ENCODE measurements around the gene FZD7. TPM values are rescaled to one million over a fixed set of nuclear protein-coding genes. Genes with fewer than 3 reads are reported as not detected.

Gene FZD7
- total and polyA plus RNA-seq, 2 donors, result 69.5 to 92.2 TPM

DNA sequence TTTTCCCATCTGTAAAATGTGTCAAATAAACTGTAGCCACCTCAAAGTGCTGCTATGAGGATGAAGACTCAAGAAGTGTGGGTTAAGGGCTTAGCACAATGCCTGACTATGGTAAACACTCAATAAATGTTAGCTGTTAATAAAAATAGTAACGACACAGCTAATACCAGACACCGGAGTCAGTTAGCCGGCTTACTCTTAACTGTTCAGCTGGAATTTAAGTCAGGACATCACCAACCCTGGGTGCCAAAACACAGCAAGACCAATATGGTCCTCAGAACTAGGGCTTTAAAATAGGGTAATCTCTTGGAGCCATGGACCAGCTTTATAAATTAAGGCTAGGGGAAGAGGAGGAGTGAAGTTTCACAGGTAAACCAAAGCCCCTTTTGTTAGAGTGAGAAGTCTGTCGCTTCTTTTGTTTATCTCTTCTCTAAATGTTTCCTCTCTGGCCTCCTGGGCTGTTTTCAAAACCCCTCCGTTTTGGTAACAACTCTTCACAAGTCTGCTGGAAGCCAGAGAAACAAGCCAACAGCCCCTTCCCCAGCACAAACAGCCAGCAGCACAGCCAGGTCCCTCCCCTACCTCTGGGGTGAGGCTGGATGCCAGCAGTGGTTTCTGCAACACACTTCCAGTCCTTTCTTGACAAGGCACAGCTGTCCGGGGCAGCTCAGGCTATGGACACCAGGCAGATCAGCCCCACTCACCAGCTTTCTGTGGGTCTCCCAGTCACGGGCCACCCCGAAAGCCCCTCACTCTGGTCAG lies 13.8 kb upstream of the FZD7 start:
- Histone ChIP-seq H3K27ac (ENCODE audit: low read depth) (no peak overlapping the region), H3K4me1 (ENCODE audit: insufficient read depth) (no peaks in the 10 kb centered on the region), H3K36me3 (ENCODE audit: insufficient read depth) (no peaks in the 10 kb centered on the region), H3K4me3 (ENCODE audit: low read depth, low read length) (no peak overlapping the region)
- WGBS, result 29% methylated on average over 8 of the region's 8 CpGs
- DNase-seq (ENCODE audit: extremely low spot score), result no peak

DNA sequence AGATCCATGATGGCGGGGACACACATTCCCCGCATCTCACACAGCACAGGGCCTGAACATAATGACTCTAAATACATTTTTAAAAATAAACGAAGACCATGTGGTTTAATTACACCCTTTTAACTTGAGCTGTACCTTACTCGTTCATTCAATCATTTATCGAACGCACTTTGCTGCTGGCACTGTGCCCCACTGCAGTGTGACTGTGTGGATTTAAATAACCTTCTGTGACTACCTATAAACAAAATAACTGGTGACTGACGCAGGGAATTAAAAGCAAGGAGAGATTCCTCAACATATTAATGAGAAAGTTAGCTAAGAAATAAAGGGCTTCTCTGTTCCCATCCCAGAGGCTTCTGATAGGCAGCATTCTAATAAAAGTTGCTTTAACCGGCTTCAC lies 10.9 kb upstream of the FZD7 start:
- no peak overlapping the region for H3K4me3 ChIP-seq (ENCODE audit: low read depth, low read length)
- no peak for DNase-seq (ENCODE audit: extremely low spot score)
- H3K27ac ChIP-seq (ENCODE audit: low read depth), result no peak overlapping the region
- WGBS, result 77% methylated on average over 8 of the region's 8 CpGs
- no peaks in the 10 kb centered on the region for H3K36me3 ChIP-seq (ENCODE audit: insufficient read depth)
- no peaks in the 10 kb centered on the region for H3K4me1 ChIP-seq (ENCODE audit: insufficient read depth)

DNA sequence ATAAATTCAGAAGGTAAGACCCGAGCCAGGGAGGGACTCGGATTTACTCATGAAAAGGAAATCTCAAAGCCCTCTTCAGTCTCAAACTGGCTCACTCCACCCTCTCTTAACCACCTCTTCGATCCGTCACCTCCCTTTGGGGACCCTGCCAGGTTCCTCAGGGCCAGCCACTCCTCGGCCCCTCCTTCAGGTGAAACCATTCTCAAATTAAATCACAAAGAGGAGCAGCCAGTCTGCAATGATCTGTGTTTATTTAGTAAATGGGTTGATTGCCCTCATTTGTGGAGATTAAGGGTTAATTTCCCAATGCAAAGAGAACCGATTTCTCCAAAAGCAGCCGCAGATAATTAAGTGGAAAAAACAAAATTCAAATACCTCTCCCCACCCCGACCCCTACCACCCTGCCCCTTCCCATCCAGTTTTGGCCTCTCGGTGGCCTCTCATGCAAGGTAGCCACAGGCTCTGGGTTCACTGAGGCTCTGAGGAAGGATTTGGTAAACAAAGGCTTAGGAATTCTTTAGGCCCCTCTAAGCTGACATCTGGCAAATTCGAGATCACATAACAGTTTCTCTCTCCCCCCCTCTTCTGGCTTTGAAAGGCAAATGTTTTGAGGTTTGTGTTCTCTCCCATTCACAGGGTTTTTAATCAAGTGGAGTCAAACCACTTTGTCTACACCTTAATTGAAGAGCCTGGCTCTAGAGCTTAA lies 10.3 kb upstream of the FZD7 start:
- H3K4me3 ChIP-seq (ENCODE audit: low read depth, low read length), result no peak overlapping the region
- H3K27ac ChIP-seq (ENCODE audit: low read depth), result no peak overlapping the region
- no peaks in the 10 kb centered on the region for H3K4me1 ChIP-seq (ENCODE audit: insufficient read depth)
- DNase-seq (ENCODE audit: extremely low spot score), result no peak
- no peaks in the 10 kb centered on the region for H3K36me3 ChIP-seq (ENCODE audit: insufficient read depth)
- WGBS, result 67% methylated on average over 10 of the region's 10 CpGs

DNA sequence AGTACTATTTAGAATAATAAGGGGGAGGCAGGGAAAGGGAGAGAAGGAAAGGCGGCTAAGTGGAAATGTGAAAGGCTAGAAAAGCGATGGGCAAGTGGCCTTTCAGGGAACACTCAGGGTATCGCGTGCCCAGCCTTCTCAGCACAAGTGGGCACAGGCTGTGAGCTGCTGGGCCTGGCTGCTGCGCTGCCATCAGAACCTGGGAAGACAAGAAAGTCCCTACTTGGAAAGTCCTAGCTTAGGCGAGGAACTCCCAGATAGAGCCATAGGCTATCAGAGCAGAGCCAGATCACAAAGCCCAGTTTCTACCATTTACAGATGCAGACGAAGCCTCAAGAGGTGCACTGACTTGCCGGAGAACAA lies 9.8 kb upstream of the FZD7 start:
- Histone ChIP-seq H3K4me1 (ENCODE audit: insufficient read depth) (no peaks in the 10 kb centered on the region), H3K27ac (ENCODE audit: low read depth) (no peak overlapping the region), H3K36me3 (ENCODE audit: insufficient read depth) (no peaks in the 10 kb centered on the region), H3K4me3 (ENCODE audit: low read depth, low read length) (no peak overlapping the region)
- 92% methylated on average over 8 of the region's 8 CpGs for WGBS
- no peak for DNase-seq (ENCODE audit: extremely low spot score)

DNA sequence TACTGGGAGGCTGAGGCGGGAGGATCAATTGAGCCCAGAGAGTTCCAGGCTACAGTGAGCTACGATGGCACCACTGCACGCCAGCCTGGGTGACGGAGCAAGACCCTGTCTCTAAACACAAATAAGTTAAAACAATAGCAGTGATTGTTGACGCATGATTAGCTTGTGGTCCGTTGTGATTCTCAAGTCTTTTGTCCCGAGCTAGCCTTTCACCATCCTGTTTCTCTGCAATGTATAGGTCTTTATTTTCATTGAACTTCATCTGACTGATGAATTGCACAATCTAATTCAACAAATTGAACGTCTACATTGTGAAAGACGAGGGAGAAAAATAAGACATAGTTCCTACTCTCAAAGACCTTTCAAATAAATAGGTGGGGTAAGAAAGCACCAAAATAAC lies 8.8 kb upstream of the FZD7 start:
- Histone ChIP-seq H3K4me1 (ENCODE audit: insufficient read depth) (no peaks in the 10 kb centered on the region), H3K36me3 (ENCODE audit: insufficient read depth) (no peaks in the 10 kb centered on the region), H3K27ac (ENCODE audit: low read depth) (no peak overlapping the region), H3K4me3 (ENCODE audit: low read depth, low read length) (no peak overlapping the region)
- 93% methylated on average over 9 of the region's 9 CpGs for WGBS
- no peak for DNase-seq (ENCODE audit: extremely low spot score)

DNA sequence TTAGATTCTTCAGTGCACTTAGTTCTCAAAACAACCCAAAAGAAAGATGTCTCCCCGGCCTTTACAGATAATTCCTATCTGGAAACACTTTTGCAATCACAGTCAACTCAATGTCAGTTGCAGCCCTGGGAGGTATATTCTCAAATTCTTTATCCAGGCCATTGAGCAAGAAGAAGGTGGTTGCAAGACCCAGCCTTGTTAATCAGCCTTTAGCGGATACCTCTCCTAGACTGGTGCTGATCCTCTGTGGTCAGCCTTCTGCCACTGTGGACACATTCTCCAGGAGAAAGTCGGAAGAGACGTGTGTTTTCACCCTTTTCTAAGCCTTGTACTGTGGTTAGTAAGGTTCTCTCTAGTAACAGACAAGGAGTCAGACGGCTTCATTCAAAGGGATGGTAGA lies 7.8 kb upstream of the FZD7 start:
- Histone ChIP-seq H3K27ac (ENCODE audit: low read depth) (no peak overlapping the region), H3K4me3 (ENCODE audit: low read depth, low read length) (no peak overlapping the region), H3K4me1 (ENCODE audit: insufficient read depth) (no peaks in the 10 kb centered on the region), H3K36me3 (ENCODE audit: insufficient read depth) (no peaks in the 10 kb centered on the region)
- no peak for DNase-seq (ENCODE audit: extremely low spot score)
- 93% methylated on average over 5 of the region's 5 CpGs for WGBS

DNA sequence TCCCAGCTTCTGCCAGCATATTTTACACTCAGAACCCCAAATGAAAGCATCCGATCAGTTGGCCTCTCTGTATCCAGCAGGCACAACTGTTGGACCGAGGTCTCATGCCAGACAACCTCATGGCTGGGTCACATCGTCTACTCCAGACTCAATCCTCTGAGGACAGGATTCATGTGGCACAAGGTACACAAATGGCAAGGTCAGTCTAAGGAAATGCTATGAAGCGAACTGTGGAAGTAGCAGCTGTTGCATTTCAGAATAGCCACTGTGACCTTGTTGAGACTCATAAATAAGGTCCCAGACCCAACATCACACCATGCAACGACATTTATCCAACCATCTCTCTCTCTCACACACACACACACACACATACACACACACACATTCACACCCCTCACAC lies 7.1 kb upstream of the FZD7 start:
- WGBS, result 90% methylated on average over 5 of the region's 5 CpGs
- H3K27ac ChIP-seq (ENCODE audit: low read depth), result no peak overlapping the region
- DNase-seq (ENCODE audit: extremely low spot score), result no peak
- H3K4me3 ChIP-seq (ENCODE audit: low read depth, low read length), result no peak overlapping the region
- H3K4me1 ChIP-seq (ENCODE audit: insufficient read depth), result no peaks in the 10 kb centered on the region
- no peaks in the 10 kb centered on the region for H3K36me3 ChIP-seq (ENCODE audit: insufficient read depth)

DNA sequence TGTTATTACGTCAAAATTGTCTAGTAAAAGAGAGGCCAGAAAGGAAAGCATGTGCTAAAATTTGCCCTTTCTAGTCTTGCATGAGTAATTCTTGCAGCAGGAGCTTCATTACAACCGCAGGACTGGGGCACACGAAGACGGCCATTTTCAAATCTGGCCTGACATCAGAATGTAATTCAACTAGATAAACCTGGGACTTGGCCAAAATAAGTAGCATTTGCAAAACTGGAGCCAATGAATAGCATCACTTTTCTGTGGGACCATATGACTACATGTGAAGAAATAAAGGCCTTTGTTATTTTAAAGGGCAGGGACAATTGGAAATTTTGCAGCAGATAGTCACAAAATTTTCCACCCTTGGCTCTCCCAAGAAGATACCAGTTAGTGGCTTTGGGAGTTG lies 3.0 kb upstream of the FZD7 start:
- H3K4me1 ChIP-seq (ENCODE audit: insufficient read depth), result no peaks in the 10 kb centered on the region
- no peak overlapping the region for H3K27ac ChIP-seq (ENCODE audit: low read depth)
- no peak for DNase-seq (ENCODE audit: extremely low spot score)
- no peak overlapping the region for H3K4me3 ChIP-seq (ENCODE audit: low read depth, low read length)
- 53% methylated on average over 4 of the region's 4 CpGs for WGBS
- H3K36me3 ChIP-seq (ENCODE audit: insufficient read depth), result no peaks in the 10 kb centered on the region

DNA sequence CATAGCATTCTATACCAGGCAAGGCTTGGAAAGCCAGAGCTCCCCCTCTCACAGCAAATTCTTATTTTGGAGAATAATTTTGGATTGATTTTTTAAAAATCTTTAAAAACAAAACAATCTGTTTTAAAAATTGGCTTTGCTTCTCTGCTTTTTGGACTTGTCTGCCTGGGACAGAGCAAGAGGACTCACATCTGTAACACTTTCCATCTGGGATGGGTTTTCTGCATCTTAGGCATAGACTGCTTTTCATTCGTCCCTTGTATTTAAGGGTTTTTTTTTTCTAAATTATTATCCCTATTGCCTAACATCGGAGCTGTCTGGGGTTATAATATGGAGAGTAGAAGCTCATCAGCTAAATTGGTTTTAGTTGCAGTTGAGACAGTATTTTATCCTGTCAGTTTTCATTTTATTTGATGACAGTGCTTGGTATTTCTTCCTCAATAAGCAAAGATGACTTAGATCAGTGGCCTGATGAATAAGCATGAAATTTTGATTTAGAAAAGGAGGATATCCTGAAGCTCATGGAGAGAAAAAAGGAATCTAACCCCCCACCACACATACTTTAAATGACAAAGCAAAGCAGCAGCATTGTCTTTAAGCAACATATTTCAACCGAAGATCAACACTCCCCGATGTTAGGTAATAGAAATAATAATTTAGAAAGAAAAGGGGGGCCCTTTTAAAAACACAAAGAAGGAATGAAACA lies 2.3 kb upstream of the FZD7 start:
- Histone ChIP-seq H3K36me3 (ENCODE audit: insufficient read depth) (no peaks in the 10 kb centered on the region), H3K27ac (ENCODE audit: low read depth) (peak overlapping the region; percentile 35), H3K4me1 (ENCODE audit: insufficient read depth) (no peaks in the 10 kb centered on the region), H3K4me3 (ENCODE audit: low read depth, low read length) (no peak overlapping the region)
- no peak for DNase-seq (ENCODE audit: extremely low spot score)
- WGBS, result 45% methylated on average over 4 of the region's 4 CpGs

DNA sequence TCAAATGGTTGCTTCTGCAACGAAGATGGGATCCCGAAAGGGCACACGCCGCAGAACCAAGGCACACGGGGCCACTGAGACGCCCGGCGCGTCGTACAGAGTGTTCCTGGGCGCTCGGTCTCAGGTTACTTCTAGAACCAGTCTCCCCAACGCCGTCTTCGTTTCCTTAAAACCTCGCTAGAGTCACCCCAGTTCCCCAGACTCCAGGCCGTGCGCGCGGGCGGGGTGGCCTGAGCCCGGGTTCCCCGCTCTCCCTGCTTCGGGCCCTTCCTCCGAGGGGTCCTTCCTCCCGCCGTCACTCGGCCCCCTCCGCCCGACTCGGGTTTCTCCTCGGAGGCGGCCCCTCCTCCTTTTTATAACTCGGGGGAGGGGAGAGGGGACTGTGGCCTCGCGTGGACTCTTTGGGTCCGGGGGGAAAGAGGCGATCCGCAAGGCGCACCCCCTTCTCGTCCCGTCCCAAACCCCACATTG lies 774 bp upstream of the FZD7 start:
- Histone ChIP-seq H3K27ac (ENCODE audit: low read depth) (peak overlapping the region; percentile 90), H3K4me1 (ENCODE audit: insufficient read depth) (no peaks in the 10 kb centered on the region), H3K4me3 (ENCODE audit: low read depth, low read length) (peak overlapping the region; percentile 43), H3K36me3 (ENCODE audit: insufficient read depth) (no peaks in the 10 kb centered on the region)
- WGBS, result 0% methylated on average over 42 of the region's 42 CpGs
- DNase-seq (ENCODE audit: extremely low spot score), result peak; percentile 62

DNA sequence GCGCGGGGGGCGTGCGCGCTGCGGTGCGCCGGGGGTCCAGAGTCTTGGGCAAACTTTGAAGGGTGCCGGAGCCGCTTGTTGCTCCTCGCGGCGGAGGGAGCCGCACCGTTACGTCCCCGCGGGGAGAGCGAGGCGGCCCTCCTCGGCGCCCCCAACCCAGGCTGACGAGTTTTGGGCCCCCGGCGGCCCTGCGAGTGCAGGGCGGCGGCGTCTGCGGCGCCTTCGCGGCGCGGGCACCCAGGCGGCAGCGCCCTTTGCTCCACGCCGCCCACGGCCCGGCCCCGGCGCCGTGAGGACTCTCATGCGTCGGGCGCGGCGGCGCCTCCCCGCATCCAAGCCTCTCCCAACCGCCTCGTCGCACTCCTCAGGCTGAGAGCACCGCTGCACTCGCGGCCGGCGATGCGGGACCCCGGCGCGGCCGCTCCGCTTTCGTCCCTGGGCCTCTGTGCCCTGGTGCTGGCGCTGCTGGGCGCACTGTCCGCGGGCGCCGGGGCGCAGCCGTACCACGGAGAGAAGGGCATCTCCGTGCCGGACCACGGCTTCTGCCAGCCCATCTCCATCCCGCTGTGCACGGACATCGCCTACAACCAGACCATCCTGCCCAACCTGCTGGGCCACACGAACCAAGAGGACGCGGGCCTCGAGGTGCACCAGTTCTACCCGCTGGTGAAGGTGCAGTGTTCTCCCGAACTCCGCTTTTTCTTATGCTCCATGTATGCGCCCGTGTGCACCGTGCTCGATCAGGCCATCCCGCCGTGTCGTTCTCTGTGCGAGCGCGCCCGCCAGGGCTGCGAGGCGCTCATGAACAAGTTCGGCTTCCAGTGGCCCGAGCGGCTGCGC lies 814 bp downstream of the FZD7 start:
- no peaks in the 10 kb centered on the region for H3K4me1 ChIP-seq (ENCODE audit: insufficient read depth)

DNA sequence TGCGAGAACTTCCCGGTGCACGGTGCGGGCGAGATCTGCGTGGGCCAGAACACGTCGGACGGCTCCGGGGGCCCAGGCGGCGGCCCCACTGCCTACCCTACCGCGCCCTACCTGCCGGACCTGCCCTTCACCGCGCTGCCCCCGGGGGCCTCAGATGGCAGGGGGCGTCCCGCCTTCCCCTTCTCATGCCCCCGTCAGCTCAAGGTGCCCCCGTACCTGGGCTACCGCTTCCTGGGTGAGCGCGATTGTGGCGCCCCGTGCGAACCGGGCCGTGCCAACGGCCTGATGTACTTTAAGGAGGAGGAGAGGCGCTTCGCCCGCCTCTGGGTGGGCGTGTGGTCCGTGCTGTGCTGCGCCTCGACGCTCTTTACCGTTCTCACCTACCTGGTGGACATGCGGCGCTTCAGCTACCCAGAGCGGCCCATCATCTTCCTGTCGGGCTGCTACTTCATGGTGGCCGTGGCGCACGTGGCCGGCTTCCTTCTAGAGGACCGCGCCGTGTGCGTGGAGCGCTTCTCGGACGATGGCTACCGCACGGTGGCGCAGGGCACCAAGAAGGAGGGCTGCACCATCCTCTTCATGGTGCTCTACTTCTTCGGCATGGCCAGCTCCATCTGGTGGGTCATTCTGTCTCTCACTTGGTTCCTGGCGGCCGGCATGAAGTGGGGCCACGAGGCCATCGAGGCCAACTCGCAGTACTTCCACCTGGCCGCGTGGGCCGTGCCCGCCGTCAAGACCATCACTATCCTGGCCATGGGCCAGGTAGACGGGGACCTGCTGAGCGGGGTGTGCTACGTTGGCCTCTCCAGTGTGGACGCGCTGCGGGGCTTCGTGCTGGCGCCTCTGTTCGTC lies 1.7 kb downstream of the FZD7 start:
- no peak for DNase-seq (ENCODE audit: extremely low spot score)
- WGBS, result 7% methylated on average over 78 of the region's 78 CpGs
- Histone ChIP-seq H3K4me1 (ENCODE audit: insufficient read depth) (no peaks in the 10 kb centered on the region), H3K27ac (ENCODE audit: low read depth) (peak overlapping the region; percentile 44), H3K36me3 (ENCODE audit: insufficient read depth) (no peaks in the 10 kb centered on the region), H3K4me3 (ENCODE audit: low read depth, low read length) (peak overlapping the region; percentile 81)

More for the DNA sequence above, 814 bp downstream of the FZD7 start:
- under 1% methylated on average over 105 of the region's 105 CpGs for WGBS
- no peak for DNase-seq (ENCODE audit: extremely low spot score)
- Histone ChIP-seq H3K4me3 (ENCODE audit: low read depth, low read length) (peak overlapping the region; percentile 81), H3K36me3 (ENCODE audit: insufficient read depth) (no peaks in the 10 kb centered on the region), H3K27ac (ENCODE audit: low read depth) (peak overlapping the region; percentile 95)

All from urinary bladder (tissue), 4 donors.